HG03175 (cell line): Measurements from ENCODE around the gene TRAK2.
"Not testable (repeated sequence)": the region's sequence is repeated elsewhere in the genome, so short reads cannot be mapped to it uniquely, and the experiment has no call there.

Experiments
- ATAC-seq: cut with Tn5 transposase; IDR thresholded peaks from one replicate; pipeline ENCODE4 v1.9.1; 2021; ENCODE audit warnings: mild to moderate bottlenecking, moderate library complexity; ENCODE audit not compliant: unreplicated experiment

The TRAK2 gene

GRCh38 chr2:201452058-201452921 is 1.0 kb upstream of the TRAK2 start:
- peak; percentile 31 for ATAC-seq

GRCh38 chr2:201450954-201451291 is 335 bp downstream of the TRAK2 start:
- ATAC-seq = peak; percentile 13

GRCh38 chr2:201448701-201449100 is 2.6 kb downstream of the TRAK2 start:
- ATAC-seq = no peak

- ATAC-seq = no peak
Observed at GRCh38 chr2:201448061-201448460, 3.2 kb downstream of the TRAK2 start.

DNA sequence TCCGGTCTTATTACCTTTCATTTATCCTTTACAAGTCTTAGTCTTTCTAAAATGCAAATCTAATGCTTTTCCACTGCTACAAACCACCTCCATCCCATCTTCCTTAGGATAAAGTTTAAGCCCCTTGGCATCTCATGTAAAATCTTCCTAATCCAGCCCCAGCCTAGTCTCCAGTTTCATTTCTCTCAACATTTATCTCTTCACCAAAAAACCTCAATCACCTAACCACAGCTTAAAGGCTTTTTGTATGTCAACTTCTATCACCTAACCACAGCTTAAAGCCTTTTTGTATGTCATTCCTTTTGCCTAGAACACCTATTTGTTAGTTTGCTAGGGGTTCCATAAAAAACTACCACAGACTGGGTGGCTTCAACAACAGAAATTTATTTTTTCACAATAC is 4.2 kb downstream of the TRAK2 start:
- ATAC-seq = no peak

DNA sequence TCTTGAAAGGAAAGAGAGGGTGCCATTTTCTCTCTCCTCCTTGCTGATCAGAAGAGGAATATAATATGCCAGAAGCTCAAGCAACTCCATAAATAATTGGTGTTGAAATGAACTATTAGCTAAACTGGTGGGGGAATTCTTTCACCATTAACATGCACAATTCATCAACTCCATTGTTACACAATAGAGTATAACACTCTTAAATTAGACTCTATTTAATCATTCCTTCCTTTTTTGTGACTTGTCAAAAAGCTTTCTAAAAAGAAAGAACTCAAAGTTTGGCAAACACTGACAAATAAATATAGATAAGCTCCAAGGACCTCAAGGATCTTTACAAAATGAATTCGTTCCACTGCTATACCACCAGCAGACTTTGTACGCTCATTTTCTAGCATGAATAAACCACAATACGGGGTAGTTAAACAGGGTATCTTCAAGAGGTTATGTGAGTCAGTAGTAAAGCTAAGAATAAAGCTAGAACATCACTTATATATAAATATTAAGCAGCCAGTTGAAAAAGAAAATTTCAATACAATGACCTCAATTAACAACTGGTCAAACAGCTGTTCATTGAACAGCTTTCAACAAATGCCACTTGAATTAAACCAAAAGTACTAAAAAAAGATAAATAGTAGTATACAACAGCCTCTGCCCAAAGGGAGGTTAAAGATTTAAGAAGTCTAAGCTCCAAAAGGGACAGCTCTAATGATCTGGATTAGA is 6.4 kb downstream of the TRAK2 start:
- no peak for ATAC-seq

DNA sequence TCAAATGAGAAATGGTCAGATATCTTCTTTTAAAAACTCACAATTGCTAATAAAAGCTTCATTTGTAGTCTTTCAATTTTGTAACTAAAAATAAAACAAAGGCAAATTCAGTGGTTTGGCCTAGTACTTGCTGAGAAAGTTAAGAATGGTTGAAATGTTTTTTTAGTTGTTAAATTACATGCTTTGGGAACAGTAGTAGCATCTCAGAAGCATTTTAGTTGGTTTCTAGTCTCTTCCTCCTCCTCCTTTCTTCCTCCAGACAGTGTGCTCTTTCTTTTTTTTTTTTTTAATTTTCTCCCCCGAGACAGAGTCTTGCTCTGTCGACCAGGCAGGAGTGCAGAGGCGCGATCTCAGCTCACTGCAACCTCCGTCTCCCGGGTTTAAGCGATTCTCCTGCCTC is 9.8 kb downstream of the TRAK2 start:
- ATAC-seq = no peak

DNA sequence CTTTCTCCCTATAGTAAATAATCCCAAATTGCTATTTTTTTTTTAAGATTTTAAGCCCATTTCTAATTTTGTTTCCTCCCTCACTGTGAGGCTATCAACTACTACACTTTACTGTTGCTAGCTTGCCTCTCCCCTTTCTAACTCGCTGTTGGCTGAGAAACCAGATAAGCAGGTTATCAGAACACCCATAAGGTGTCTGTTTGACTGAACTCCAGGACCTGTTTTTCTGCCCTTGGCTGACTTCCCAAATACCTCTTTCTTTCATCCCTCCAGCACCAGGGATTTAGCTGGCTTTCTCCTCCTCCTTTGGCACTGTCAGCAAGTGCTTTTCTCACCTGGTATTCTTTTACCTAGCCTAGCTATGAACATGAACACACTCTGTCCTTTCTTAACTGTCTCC is 11.1 kb downstream of the TRAK2 start:
- no peak for ATAC-seq

DNA sequence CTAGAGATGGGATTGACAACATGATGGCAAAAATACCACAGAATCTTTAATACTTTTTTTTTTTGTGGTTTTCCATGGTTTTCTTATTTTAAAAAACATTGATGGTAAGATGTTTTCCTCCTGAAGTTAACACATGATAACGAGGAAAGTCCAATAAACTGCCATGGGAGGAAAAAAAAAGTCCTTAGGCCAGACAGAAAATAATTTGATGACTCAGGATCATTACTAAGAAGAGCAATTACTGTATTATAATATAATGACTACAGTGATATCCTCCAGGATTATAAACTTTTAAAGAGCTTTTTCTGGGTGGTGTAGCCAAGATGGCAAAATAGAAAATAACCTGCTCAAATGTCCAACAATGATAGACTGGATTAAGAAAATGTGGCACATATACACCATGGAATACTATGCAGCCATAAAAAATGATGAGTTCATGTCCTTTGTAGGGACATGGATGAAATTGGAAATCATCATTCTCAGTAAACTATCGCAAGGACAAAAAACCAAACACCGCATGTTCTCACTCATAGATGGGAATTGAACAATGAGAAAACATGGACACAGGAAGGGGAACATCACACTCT is 11.8 kb downstream of the TRAK2 start:
- ATAC-seq = not testable (repeated sequence)

DNA sequence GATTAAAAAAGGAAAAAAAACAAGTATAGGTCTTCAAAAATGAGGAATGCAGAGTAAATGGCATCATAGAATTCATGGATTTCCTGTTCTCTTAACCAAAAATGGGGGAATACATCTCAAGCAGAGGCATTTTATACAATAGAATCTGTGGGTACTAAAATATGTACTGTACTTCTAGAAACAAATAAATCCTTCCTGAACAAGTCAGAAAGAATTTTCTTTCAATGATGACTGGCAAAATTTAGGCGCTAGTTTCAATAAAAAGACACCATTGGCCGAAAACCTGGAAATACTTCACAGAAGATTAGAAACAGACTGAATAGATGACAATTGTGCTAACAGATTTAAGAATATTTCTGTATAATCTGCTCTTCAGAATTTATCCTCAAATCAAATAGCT is 15.1 kb downstream of the TRAK2 start:
- no peak for ATAC-seq

GRCh38 chr2:201433394-201433995 is 17.8 kb downstream of the TRAK2 start:
- no peak for ATAC-seq

GRCh38 chr2:201432621-201433393 is 18.5 kb downstream of the TRAK2 start:
- ATAC-seq = no peak

DNA sequence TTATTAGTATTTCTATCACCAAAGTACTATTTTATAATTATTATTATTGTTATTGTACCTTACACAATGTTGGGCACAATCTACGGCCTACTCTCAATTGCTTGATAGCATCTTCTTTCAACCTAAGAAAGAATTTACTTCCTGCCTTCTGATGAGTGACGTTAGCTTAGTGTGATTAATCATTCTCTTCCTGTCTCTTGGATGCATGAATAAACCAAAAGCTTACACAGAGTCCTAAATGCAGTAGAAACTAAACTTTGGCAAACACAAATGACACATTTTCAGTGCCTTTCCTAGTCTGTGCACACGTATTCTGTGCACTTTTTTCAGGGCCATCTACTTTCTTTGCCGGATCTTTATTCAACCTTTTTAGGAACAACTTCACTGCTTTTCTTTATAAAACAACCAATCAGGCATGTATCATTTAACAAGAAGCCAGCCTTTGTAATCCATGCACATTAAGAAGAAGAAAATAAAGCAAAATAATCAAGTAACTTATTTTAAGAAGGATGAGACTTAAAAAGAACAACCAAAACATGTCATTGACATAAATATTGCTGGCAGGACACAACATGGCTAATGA is 19.1 kb downstream of the TRAK2 start:
- no peak for ATAC-seq

- no peak for ATAC-seq
Observed at GRCh38 chr2:201430839-201431238, 20.4 kb downstream of the TRAK2 start.

GRCh38 chr2:201430322-201430721 is 20.9 kb downstream of the TRAK2 start:
- not testable (repeated sequence) for ATAC-seq

GRCh38 chr2:201429835-201430234 is 21.4 kb downstream of the TRAK2 start:
- not testable (repeated sequence) for ATAC-seq

DNA sequence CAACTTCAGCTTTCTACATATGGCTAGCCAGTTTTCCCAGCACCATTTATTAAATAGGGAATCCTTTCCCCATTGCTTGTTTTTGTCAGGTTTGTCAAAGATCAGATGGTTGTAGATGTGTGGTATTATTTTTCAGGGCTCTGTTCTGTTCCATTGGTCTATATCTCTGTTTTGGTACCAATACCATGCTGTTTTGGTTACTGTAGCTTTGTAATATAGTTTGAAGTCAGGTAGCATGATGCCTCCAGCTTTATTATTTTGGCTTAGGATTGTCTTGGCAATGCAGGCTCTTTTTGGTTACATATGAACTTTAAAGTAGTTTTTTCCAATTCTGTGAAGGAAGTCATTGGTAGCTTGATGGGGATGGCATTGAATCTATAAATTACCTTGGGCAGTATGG is 22.9 kb downstream of the TRAK2 start:
- not testable (repeated sequence) for ATAC-seq

GRCh38 chr2:201425952-201426351 is 25.3 kb downstream of the TRAK2 start:
- ATAC-seq = no peak

DNA sequence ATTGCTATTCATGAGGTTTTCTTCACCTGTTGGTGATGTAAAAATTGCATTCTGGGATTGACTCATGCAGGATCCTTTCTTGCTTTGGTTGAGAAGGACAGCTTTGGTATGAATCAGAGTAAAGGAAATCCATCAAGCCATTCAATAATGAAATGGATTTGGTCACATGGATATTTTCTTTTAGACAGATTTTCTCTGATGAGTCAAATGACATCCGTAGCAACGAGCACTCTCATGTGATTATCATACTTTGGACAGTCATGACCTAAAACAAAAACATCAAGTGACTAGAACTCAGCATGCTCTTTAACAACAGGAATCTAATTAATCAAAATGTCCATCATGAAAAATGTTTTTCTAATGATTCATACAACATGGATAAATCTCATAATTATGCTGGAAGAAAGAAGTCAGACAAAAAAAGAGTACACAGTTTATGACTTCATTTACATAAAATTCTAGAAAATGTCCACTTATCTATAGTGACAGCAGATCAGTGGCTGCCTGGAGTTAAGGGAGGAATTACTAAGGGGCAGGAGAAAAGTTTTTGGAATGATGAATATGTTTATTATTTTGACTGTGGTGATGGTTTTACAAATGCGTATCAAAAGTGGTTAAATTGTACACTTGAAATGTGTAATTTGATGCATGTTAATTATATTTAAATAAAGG is 30.7 kb downstream of the TRAK2 start:
- no peak for ATAC-seq

DNA sequence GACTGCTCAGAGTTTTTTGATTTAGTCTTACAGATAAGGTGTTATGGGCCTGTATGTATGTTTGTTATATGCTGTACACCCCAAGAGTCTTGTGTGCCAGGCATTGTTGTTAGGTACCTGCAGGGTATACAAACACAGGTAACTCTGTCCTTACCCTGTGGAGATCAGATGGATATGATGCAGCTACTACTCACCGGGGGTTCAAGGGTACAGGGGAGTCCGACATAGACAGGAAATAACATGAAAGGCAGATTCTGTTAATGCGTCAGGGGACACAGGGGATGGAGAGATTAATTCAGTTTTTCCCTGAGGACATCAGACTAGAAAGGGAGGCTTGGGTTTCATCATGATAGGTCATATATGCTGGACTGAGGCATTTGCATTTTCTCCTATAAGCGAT is 31.3 kb downstream of the TRAK2 start:
- no peak for ATAC-seq
